Right cardiac atrium (tissue), 5 donors: ENCODE results near the gene PNPLA6. TPM values are rescaled to one million over a fixed set of nuclear protein-coding genes. Genes with fewer than 3 reads are reported as not detected.

ENCODE experiments used
- ATAC-seq, 2 donors: fragments of 200-7000 bp; cut with Tn5 transposase; one replicate each; pipeline versions ENCODE4 v1.8.0 to v1.9.1; 2020; ENCODE audit warnings: moderate library complexity in 2 of 2, mild to moderate bottlenecking in 1 of 2
- DNase-seq, 3 donors: peaks; one replicate each; pipeline ENCODE4 v3.0.0-alpha.2; 2020
- H3K27ac ChIP-seq: one replicate; pipeline ENCODE4 v1.5.1; 2013; ENCODE audit warnings: mild to moderate bottlenecking, low read length, control low read depth, moderate library complexity
- H3K27me3 ChIP-seq: one replicate; pipeline ENCODE4 v1.6.1; 2013; ENCODE audit not compliant: control insufficient read depth, insufficient read depth
- H3K4me1 ChIP-seq: one replicate; pipeline ENCODE4 v1.6.1; 2013; ENCODE audit warnings: low read length; ENCODE audit not compliant: control insufficient read depth, insufficient read depth
- H3K4me3 ChIP-seq: one replicate; pipeline ENCODE4 v1.5.1; 2013; ENCODE audit warnings: low read length, control low read depth
- H3K9me3 ChIP-seq: one replicate; pipeline ENCODE4 v1.6.1; 2013; ENCODE audit warnings: low read length; ENCODE audit not compliant: control insufficient read depth
- WGBS: extraction: QIAGEN DNeasy Blood & Tissue Kit; methylation state at CpG from one replicate; pipeline ENCODE4 v1.1.7; 2013; 5-methylcytosine and 5-hydroxymethylcytosine counted together
- intact Hi-C, 4 donors: fragments of 100-400 bp; cut with DNase I; formaldehyde crosslinking; loops; one replicate each; pipeline versions ENCODE4 v1.11.0 to v1.14.0; 2022 to 2023
- long read RNA-seq, 4 donors: library from polyadenylated mRNA; unstranded; transcript quantifications; one replicate each; pipeline ENCODE4 v2.0.0, GENCODE V29; 2020 to 2021
- polyA plus RNA-seq: library from polyadenylated mRNA; stranded (reverse); fragments of 200-250 nt; gene quantifications from one replicate; pipeline ENCODE4 v1.2.3, GENCODE V29; 2013
- total RNA-seq, 4 donors: library from RNA; stranded (reverse); fragmentation: NEBNext Ultra II Directional; extraction: Animal tissue kit (Norgen Biotek cat#: 25700); gene quantifications; one replicate each; pipeline ENCODE4 v1.2.1, GENCODE V29; 2021
- donor health status: healthy with polysubstance abuse.
- donor health status: DM: no; HTN: yes; CAD: no.
- donor health status: DM: no; HTN: no; CAD: no.
- donor health status: DM: no; HTN: yes; CAD: no; lungs with severe emphysema.
- donor health status: DM: yes; HTN: yes; CAD: no.

The PNPLA6 gene
- total RNA-seq = 10 to 100 TPM; 53.4 to 70.9 (median 65.4) TPM
- 33.5 TPM for polyA plus RNA-seq
- long read RNA-seq, donor 1, full-length matches to known transcripts = 8 of 130 reads
- long read RNA-seq, donor 1, partial matches to known transcripts = 108 of 130 reads
- long read RNA-seq, donor 1, other reads (novel, unspliced or antisense) = 14 of 130 reads
- long read RNA-seq, donor 2, full-length matches to known transcripts = 16 of 78 reads
- long read RNA-seq, donor 2, partial matches to known transcripts = 49 of 78 reads
- long read RNA-seq, donor 2, other reads (novel, unspliced or antisense) = 13 of 78 reads
- long read RNA-seq, donor 3, full-length matches to known transcripts = 19 of 149 reads
- long read RNA-seq, donor 3, partial matches to known transcripts = 100 of 149 reads
- long read RNA-seq, donor 3, other reads (novel, unspliced or antisense) = 30 of 149 reads
- long read RNA-seq, donor 4, full-length matches to known transcripts = 9 of 73 reads
- long read RNA-seq, donor 4, partial matches to known transcripts = 49 of 73 reads
- long read RNA-seq, donor 4, other reads (novel, unspliced or antisense) = 15 of 73 reads

DNA sequence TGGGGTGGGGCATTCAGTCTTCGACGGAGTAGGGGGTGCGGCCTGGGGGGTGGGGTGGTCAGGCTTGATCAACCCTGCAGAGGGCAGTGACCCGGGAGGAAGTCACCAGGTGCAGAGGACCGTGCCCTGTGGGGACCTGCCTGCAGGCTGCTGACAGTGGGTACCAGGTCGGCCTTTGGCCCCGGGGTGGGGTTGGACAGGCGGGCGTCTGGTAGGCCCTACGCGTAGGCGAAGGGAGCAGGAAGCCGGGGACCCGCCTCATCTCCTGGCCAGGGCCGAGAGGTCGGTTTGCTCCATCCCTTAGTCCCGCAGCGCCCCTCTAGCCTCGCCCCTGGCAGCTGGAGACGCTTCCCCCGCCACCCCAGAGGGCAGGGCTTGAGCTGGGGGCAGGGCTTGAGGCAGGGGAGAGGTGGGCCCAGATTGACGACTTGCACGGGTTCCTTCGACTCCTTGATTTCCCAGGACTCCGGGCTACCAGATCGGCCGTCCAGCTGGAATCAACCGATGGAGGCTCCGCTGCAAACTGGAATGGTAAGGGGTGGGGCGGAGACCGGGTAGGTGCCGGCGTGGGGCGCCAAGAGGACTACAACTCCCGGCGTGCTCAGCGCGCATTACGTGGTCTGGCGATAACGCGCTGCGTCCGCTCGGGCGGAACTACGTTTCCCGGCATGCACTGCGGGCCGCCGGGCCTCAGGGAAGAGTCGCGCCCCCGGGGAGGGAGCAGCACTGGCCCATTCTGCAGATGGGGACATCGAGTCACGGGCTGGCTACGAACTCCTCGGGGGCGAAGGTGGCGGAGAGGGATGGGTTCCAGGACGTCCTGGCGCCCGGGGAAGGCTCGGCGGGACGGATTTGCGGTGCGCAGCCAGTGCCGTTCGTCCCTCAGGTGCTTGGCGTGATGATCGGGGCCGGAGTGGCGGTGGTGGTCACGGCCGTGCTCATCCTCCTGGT is at the start of gene PNPLA6:
PNPLA6 (plus strand) TSS at position 671 of the 951 bp plus-strand sequence; CDS start at position 743, 72 bp downstream.
- WGBS = under 1% methylated on average over 76 of the region's 76 CpGs
- intact Hi-C loops = no loop called here
- DNase-seq = peak; percentile 97 to 99 (median 98)

GRCh38 chr19:7486923-7487322 is 48.6 kb upstream of the PNPLA6 start:
- Histone ChIP-seq H3K9me3 (no peaks in the 10 kb centered on the region), H3K27me3 (no peaks in the 10 kb centered on the region), H3K4me1 (peaks cover 2% of the 10 kb centered on the region), H3K27ac (no peak overlapping the region), H3K4me3 (no peak overlapping the region)
- DNase-seq = no peak
- intact Hi-C loops = no loop called here
- 70% methylated on average over 2 of the region's 2 CpGs for WGBS
- ATAC-seq = no peak

More for the DNA sequence above, at the start of gene PNPLA6:
- H3K27ac ChIP-seq = peak within 1 kb of the TSS; percentile 55
- H3K4me1 ChIP-seq = no peaks in the 10 kb centered on the region
- H3K4me3 ChIP-seq = peak within 1 kb of the TSS; percentile 53
- no peaks in the 10 kb centered on the region for H3K9me3 ChIP-seq
- peak; percentile 84 to 87 for ATAC-seq
- H3K27me3 ChIP-seq = no peaks in the 10 kb centered on the region

DNA sequence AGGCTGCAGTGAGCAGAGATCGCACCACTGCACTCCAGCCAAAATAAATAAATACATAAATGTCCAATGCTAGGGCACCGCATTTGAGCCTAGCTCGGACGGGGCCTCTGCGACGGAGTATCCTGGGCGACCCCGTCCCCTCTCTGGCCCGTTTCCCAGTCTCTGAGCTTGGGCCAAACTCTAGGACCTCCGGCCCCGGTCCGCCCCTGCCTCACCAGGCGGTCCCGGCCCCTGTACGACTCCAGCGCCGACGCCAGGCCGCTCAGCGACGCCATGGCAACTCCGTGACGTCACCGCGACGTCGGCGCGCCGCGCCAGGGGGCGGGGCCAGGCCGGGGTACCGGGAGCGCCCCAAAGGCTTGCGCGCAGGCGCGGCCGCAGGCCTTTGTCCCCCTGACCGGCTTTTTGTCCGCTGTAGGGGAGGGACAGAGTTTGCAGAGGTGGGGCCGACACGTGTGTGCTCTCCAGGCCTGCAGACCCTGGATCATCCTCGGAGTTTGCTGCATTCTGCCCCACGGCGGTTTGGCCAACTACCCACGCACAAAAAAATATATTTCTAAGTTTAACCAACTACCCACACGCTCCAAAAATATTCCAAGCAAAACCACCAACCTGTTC is 46.7 kb upstream of the PNPLA6 start, which contains the start of gene PEX11G:
PEX11G (minus strand) TSS at position 300 of the 618 bp plus-strand sequence; CDS start at position 275, 25 bp downstream.
- ATAC-seq (peak; percentile 96 to 98), DNase-seq (peak; percentile 93 to 98 (median 98))
- Histone ChIP-seq H3K9me3 (no peaks in the 10 kb centered on the region), H3K27me3 (no peaks in the 10 kb centered on the region), H3K4me1 (no peaks in the 10 kb centered on the region), H3K4me3 (peak within 1 kb of the TSS; percentile 64), H3K27ac (peak within 1 kb of the TSS; percentile 78)
- under 1% methylated on average over 49 of the region's 49 CpGs for WGBS
- intact Hi-C loops = no loop called here

GRCh38 chr19:7489609-7490044 is 45.9 kb upstream of the PNPLA6 start:
- intact Hi-C loops = no loop called here
- ATAC-seq = no peak
- no peak overlapping the region for H3K4me3 ChIP-seq

DNA sequence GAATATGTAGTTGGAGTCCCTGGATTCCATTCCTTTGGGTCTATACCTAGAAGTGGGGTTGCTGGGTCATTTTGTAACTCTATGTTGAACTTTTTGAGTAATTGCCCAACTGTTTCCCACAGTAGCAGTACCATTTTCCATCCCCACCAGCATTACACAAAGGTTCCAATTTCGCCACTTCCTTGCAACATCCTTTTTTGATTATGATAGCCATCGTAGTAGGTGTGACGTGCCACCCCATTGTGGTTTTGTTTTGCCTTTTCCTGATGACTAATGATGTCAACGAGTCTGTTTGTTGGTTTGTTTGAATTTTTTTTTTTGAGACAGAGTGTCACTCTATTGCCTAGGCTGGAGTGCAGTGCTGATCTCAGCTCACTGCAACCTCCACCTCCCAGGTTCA is 43.4 kb upstream of the PNPLA6 start:
- ATAC-seq = no peak
- Histone ChIP-seq H3K27me3 (no peaks in the 10 kb centered on the region), H3K4me3 (no peak overlapping the region), H3K27ac (no peak overlapping the region), H3K9me3 (no peaks in the 10 kb centered on the region), H3K4me1 (peaks cover 2% of the 10 kb centered on the region)
- intact Hi-C loops = no loop called here
- WGBS = 60% methylated on average over 4 of the region's 4 CpGs
- no peak for DNase-seq

More at GRCh38 chr19:7489609-7490044, 45.9 kb upstream of the PNPLA6 start:
- Histone ChIP-seq H3K4me1 (peaks cover 2% of the 10 kb centered on the region), H3K27me3 (no peaks in the 10 kb centered on the region), H3K9me3 (no peaks in the 10 kb centered on the region), H3K27ac (no peak overlapping the region)
- no peak for DNase-seq
- 80% methylated on average over 11 of the region's 11 CpGs for WGBS

DNA sequence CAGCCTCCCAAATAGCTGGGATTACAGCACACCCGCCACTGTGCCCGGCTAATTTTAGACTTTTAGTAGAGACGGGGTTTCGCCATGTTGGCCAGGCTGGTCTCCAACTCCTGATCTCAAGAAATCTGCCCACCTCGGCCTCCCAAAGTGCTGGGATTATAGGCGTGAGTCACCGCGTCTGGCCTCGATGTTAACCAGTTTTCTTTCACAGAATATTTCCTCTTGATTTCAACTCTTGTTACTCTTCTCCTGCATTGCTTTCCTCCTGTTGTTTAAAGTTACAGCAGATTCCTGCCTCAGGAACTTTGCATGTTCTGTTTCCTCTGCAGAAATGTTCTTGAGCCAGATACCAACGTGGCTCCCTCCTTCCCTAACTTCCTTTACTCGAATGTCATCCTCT is 43.0 kb upstream of the PNPLA6 start:
- no peak overlapping the region for H3K4me3 ChIP-seq
- no peak overlapping the region for H3K27ac ChIP-seq
- WGBS = 66% methylated on average over 11 of the region's 11 CpGs
- ATAC-seq = no peak
- peaks cover 2% of the 10 kb centered on the region for H3K4me1 ChIP-seq
- H3K27me3 ChIP-seq = no peaks in the 10 kb centered on the region
- intact Hi-C loops = no loop called here
- no peaks in the 10 kb centered on the region for H3K9me3 ChIP-seq
- DNase-seq = no peak

- H3K27me3 ChIP-seq = no peaks in the 10 kb centered on the region
- H3K4me3 ChIP-seq = no peak overlapping the region
- H3K9me3 ChIP-seq = no peaks in the 10 kb centered on the region
- WGBS = 32% methylated on average over 13 of the region's 13 CpGs
- peak; percentile 51 to 89 (median 83) for DNase-seq
- H3K4me1 ChIP-seq = peaks cover 2% of the 10 kb centered on the region
- intact Hi-C loops = no loop called here
- H3K27ac ChIP-seq = peak overlapping the region; percentile 90
- ATAC-seq = peak; percentile 75 to 90
Observed at GRCh38 chr19:7494416-7495098, 41.0 kb upstream of the PNPLA6 start.

GRCh38 chr19:7497292-7497691 is 38.2 kb upstream of the PNPLA6 start:
- Histone ChIP-seq H3K27ac (no peak overlapping the region), H3K4me1 (peaks cover 2% of the 10 kb centered on the region), H3K9me3 (no peaks in the 10 kb centered on the region), H3K4me3 (no peak overlapping the region), H3K27me3 (no peaks in the 10 kb centered on the region)
- WGBS = 54% methylated on average over 7 of the region's 7 CpGs
- intact Hi-C loops = no loop called here
- DNase-seq = peak in 1 of 3 donors; percentile 10
- ATAC-seq = no peak

DNA sequence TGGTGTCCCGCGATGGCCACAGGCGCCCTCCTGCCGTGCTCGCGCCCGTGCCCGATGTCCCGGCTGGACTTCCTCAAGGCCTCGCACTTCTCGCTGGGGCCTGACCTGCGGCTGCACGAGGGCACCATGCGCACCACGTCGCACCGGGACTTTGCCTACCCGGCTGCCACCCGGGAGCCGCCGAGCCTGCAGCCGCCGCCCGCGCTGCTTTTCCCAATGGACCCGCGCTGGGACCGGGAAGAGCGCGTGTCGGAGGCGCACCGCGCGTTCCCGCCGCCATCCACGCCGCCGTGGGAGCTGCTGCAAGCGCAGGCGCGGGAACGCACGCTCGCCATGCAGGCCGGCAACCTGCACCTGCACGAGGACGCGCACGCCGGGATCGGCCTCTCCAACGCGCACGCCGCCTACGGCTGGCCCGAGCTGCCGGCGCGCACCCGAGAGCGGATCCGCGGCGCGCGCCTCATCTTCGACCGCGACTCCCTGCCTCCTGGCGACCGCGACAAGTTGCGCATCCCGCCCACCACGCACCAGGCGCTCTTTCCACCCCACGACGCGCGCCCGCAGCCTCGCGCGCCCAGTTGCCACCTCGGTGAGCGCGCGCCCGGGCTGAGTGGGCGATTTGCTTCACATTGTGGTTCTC is 34.6 kb upstream of the PNPLA6 start:
- Histone ChIP-seq H3K4me3 (peak overlapping the region; percentile 6), H3K27me3 (no peaks in the 10 kb centered on the region), H3K9me3 (no peaks in the 10 kb centered on the region), H3K4me1 (no peaks in the 10 kb centered on the region), H3K27ac (no peak overlapping the region)
- intact Hi-C loops = no loop called here
- peak; percentile 65 to 70 for ATAC-seq
- peak; percentile 57 to 79 (median 76) for DNase-seq
- 1% methylated on average over 93 of the region's 93 CpGs for WGBS
